ENCODE results near the gene KNDC1. TPM values are rescaled to one million over a fixed set of nuclear protein-coding genes. Genes with fewer than 3 reads are reported as not detected.

The KNDC1 gene
- total and polyA plus RNA-seq, 2 donors (not counting 1 experiment from before 2014, with no cell fraction given) = 0.17 to 0.45 TPM

- Histone ChIP-seq H4K20me1 (ENCODE audit: control insufficient read depth, insufficient read depth, low read length, poor library complexity, severe bottlenecking) (no peaks in the 10 kb centered on the region), H3K27me3 (replicated peaks in 1 of 4; ENCODE audit: control extremely low read depth in 1 of 4, control insufficient read depth in 3 of 4, insufficient read depth in 4 of 4, low read length in 3 of 4) (no peaks in the 10 kb centered on the region), H3K9ac (ENCODE audit: low read length) (no peak overlapping the region), H3K4me3 (ENCODE audit: control extremely low read depth in 1 of 5, extremely low read depth in 1 of 5, insufficient read depth in 1 of 5, low read depth in 2 of 5, low read length in 4 of 5) (no peak overlapping the region), H3K27ac (ENCODE audit: low read length in 2 of 2) (no peak overlapping the region), H3K9me3 (ENCODE audit: control extremely low read depth in 1 of 3, control insufficient read depth in 2 of 3, insufficient read depth in 1 of 3, low read length in 2 of 3) (peaks cover 0 to 14% (median 0%) of the 10 kb centered on the region in 3 donors), H3K4me1 (ENCODE audit: control insufficient read depth in 2 of 2, insufficient read depth in 2 of 2, low read length in 2 of 2) (no peaks in the 10 kb centered on the region), H3K36me3 (replicated peaks in 1 of 2; ENCODE audit: control extremely low read depth in 1 of 2, control insufficient read depth in 1 of 2, extremely low read depth in 1 of 2, insufficient read depth in 2 of 2, low read length in 1 of 2) (no peaks in the 10 kb centered on the region), H3K4me2 (replicated peaks; ENCODE audit: low read depth, low read length, poor library complexity, severe bottlenecking) (no peak overlapping the region), H3K79me2 (ENCODE audit: control insufficient read depth, insufficient read depth, low read length) (no peaks in the 10 kb centered on the region), H2AFZ (ENCODE audit: insufficient read depth, low read depth, low read length, poor library complexity, severe bottlenecking) (no peak overlapping the region)
- ATAC-seq (ENCODE audit: low read depth) = no peak
- TF ChIP-seq EZH2 (IDR thresholded peaks at IDR 0.05; ENCODE audit: borderline replicate concordance, insufficient read depth, low read depth, low read length, poor library complexity, severe bottlenecking) (no peak), CTCF (IDR thresholded peaks at IDR 0.05) (no peak)
- ChIA-PET POLR2A (no interaction called here), CTCF (interaction anchor here (1.5 kb wide), 1 partner anchor 44 kb away, joined by 3 read pairs; no protein-coding TSS in a partner anchor)
- intact Hi-C loops (cut with micrococcal nuclease) = no loop called here
- DNase-seq = no peak
- no peak overlapping the region for H3K4me3 Mint-ChIP-seq
- H3K27ac Mint-ChIP-seq = no peak overlapping the region
- H3K9me3 Mint-ChIP-seq (ENCODE audit: insufficient read depth) = no peaks in the 10 kb centered on the region
- no peaks in the 10 kb centered on the region for H3K4me1 Mint-ChIP-seq
- WGBS (ENCODE audit: insufficient coverage) = 92% methylated on average over 31 of the region's 38 CpGs
- H3K27me3 Mint-ChIP-seq = no peaks in the 10 kb centered on the region
These were observed 27.3 kb downstream of the KNDC1 start for GRCh38 chr10:133187091-133187905.

GRCh38 chr10:133187906-133188681, 28.1 kb downstream of the KNDC1 start:
- no peak overlapping the region for H3K4me2 ChIP-seq (replicated peaks; ENCODE audit: low read depth, low read length, poor library complexity, severe bottlenecking)
- 88% methylated on average over 30 of the region's 38 CpGs for WGBS (ENCODE audit: insufficient coverage)
- no peaks in the 10 kb centered on the region for H3K27me3 ChIP-seq (replicated peaks in 1 of 4; ENCODE audit: control extremely low read depth in 1 of 4, control insufficient read depth in 3 of 4, insufficient read depth in 4 of 4, low read length in 3 of 4)
- H3K4me3 Mint-ChIP-seq = no peak overlapping the region
- no peaks in the 10 kb centered on the region for H3K9me3 Mint-ChIP-seq (ENCODE audit: insufficient read depth)
- peaks cover 0 to 14% (median 0%) of the 10 kb centered on the region in 3 donors for H3K9me3 ChIP-seq (ENCODE audit: control extremely low read depth in 1 of 3, control insufficient read depth in 2 of 3, insufficient read depth in 1 of 3, low read length in 2 of 3)
- POLR2A ChIA-PET = no interaction called here
- H3K36me3 ChIP-seq (replicated peaks in 1 of 2; ENCODE audit: control extremely low read depth in 1 of 2, control insufficient read depth in 1 of 2, extremely low read depth in 1 of 2, insufficient read depth in 2 of 2, low read length in 1 of 2) = no peaks in the 10 kb centered on the region
- no peak for DNase-seq
- no peaks in the 10 kb centered on the region for H4K20me1 ChIP-seq (ENCODE audit: control insufficient read depth, insufficient read depth, low read length, poor library complexity, severe bottlenecking)
- H3K4me3 ChIP-seq (ENCODE audit: control extremely low read depth in 1 of 5, extremely low read depth in 1 of 5, insufficient read depth in 1 of 5, low read depth in 2 of 5, low read length in 4 of 5) = no peak overlapping the region
- H3K27ac Mint-ChIP-seq = no peak overlapping the region
- no peaks in the 10 kb centered on the region for H3K4me1 Mint-ChIP-seq
- H3K4me1 ChIP-seq (ENCODE audit: control insufficient read depth in 2 of 2, insufficient read depth in 2 of 2, low read length in 2 of 2) = no peaks in the 10 kb centered on the region
- H3K27me3 Mint-ChIP-seq = no peaks in the 10 kb centered on the region
- H3K27ac ChIP-seq (ENCODE audit: low read length in 2 of 2) = no peak overlapping the region
- no peak for ATAC-seq (ENCODE audit: low read depth)
- CTCF ChIA-PET = no interaction called here
- intact Hi-C loops (cut with micrococcal nuclease) = no loop called here
- H2AFZ ChIP-seq (ENCODE audit: insufficient read depth, low read depth, low read length, poor library complexity, severe bottlenecking) = no peak overlapping the region
- no peak overlapping the region for H3K9ac ChIP-seq (ENCODE audit: low read length)
- TF ChIP-seq CTCF (IDR thresholded peaks at IDR 0.05) (no peak), EZH2 (IDR thresholded peaks at IDR 0.05; ENCODE audit: borderline replicate concordance, insufficient read depth, low read depth, low read length, poor library complexity, severe bottlenecking) (no peak)
- H3K79me2 ChIP-seq (ENCODE audit: control insufficient read depth, insufficient read depth, low read length) = no peaks in the 10 kb centered on the region
